Activated CD8-positive, alpha-beta memory T cell treated with anti-CD3 and anti-CD28 coated beads for 4 hours (primary cell): ENCODE results near the gene HSD17B4.
"Not testable (repeated sequence)": the region's sequence is repeated elsewhere in the genome, so short reads cannot be mapped to it uniquely, and the experiment has no call there.

Experiments used
- DNase-seq, 2 donors: peaks; one replicate each; pipeline ENCODE4 v3.0.0-alpha.2; 2020; ENCODE audit warnings: low read depth in 2 of 2

Gene HSD17B4

GRCh38 chr5:119452373-119453039 lies at the start of gene HSD17B4:
TSS of gene HSD17B4 (plus strand) at chr5:119452497. CDS start at chr5:119452576, 79 bp downstream.
- peak; percentile 43 to 59 for DNase-seq

- no peak for DNase-seq
Observed at GRCh38 chr5:119402555-119402954, 49.7 kb upstream of the HSD17B4 start.

- DNase-seq: no peak
Observed at GRCh38 chr5:119404033-119404432, 48.3 kb upstream of the HSD17B4 start.

GRCh38 chr5:119405419-119405818 lies 46.9 kb upstream of the HSD17B4 start:
- DNase-seq: no peak

GRCh38 chr5:119406551-119407110 lies 45.7 kb upstream of the HSD17B4 start:
- no peak for DNase-seq

GRCh38 chr5:119409235-119409815 lies 43.0 kb upstream of the HSD17B4 start:
- DNase-seq: no peak

- no peak for DNase-seq
Observed at GRCh38 chr5:119410448-119411159, 41.7 kb upstream of the HSD17B4 start.

GRCh38 chr5:119411361-119412278 lies 40.7 kb upstream of the HSD17B4 start:
- DNase-seq: peak in 1 of 2 donors; percentile 29

GRCh38 chr5:119412279-119413227 lies 39.7 kb upstream of the HSD17B4 start:
- DNase-seq: no peak

- DNase-seq: not testable (repeated sequence)
Observed at GRCh38 chr5:119414124-119414734, 38.1 kb upstream of the HSD17B4 start.

GRCh38 chr5:119417891-119418605 lies 34.2 kb upstream of the HSD17B4 start:
- DNase-seq: no peak

GRCh38 chr5:119418606-119419100 lies 33.6 kb upstream of the HSD17B4 start:
- DNase-seq: no peak

GRCh38 chr5:119420169-119420568 lies 32.1 kb upstream of the HSD17B4 start:
- DNase-seq: no peak

- no peak for DNase-seq
Observed at GRCh38 chr5:119426057-119426456, 26.2 kb upstream of the HSD17B4 start.

GRCh38 chr5:119427060-119427459 lies 25.2 kb upstream of the HSD17B4 start:
- DNase-seq: no peak

- not testable (repeated sequence) for DNase-seq
Observed at GRCh38 chr5:119427596-119427995, 24.7 kb upstream of the HSD17B4 start.

GRCh38 chr5:119428166-119428565 lies 24.1 kb upstream of the HSD17B4 start:
- DNase-seq: not testable (repeated sequence)

- DNase-seq: not testable (repeated sequence)
Observed at GRCh38 chr5:119428574-119428973, 23.7 kb upstream of the HSD17B4 start.

GRCh38 chr5:119432674-119433237 lies 19.5 kb upstream of the HSD17B4 start:
- DNase-seq: not testable (repeated sequence)
